OCI-LY7 (cell line): ENCODE results near the gene GCNT2.
"Not testable (repeated sequence)": the region's sequence is repeated elsewhere in the genome, so short reads cannot be mapped to it uniquely, and the experiment has no call there.

ENCODE experiments used
- EZH2phosphoT487 ChIP-seq: fragments of 200-600 bp; sonication (generic); IDR thresholded peaks from 2 replicates; pipeline ENCODE4 v1.6.1; 2018; ENCODE audit warnings: low read depth, borderline replicate concordance, mild to moderate bottlenecking, mixed run types, antibody characterized with exemption, low read length, moderate library complexity, mixed read lengths
- TF ChIP-seq, protein P1 (sequence below): fragments of 200-600 bp; sonication (generic); conservative IDR thresholded peaks from 2 replicates; pipeline ENCODE4 v1.5.1; 2014; ENCODE audit warnings: mild to moderate bottlenecking, antibody characterized with exemption, low read length, moderate library complexity, mixed read lengths

DNA sequence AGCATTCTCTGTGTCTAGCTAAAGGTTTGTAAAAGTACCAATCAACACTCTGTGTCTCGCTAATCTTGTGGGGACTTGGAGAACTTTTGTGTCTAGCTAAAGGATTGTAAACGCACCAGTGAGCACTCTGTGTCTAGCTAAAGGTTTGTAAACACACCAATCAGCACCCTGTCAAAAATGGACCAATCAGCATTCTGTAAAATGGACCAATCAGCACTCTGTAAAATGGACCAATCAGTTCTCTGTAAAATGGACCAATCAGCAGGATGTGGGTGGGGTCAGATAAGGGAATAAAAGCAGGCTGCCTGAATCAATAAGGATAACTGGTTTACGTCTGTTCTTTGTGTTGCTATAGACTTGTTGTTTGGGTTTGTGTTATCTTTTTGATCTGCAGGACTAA is 29.2 kb upstream of the GCNT2 start:
- TF ChIP-seq, protein P1, sequence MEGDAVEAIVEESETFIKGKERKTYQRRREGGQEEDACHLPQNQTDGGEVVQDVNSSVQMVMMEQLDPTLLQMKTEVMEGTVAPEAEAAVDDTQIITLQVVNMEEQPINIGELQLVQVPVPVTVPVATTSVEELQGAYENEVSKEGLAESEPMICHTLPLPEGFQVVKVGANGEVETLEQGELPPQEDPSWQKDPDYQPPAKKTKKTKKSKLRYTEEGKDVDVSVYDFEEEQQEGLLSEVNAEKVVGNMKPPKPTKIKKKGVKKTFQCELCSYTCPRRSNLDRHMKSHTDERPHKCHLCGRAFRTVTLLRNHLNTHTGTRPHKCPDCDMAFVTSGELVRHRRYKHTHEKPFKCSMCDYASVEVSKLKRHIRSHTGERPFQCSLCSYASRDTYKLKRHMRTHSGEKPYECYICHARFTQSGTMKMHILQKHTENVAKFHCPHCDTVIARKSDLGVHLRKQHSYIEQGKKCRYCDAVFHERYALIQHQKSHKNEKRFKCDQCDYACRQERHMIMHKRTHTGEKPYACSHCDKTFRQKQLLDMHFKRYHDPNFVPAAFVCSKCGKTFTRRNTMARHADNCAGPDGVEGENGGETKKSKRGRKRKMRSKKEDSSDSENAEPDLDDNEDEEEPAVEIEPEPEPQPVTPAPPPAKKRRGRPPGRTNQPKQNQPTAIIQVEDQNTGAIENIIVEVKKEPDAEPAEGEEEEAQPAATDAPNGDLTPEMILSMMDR: not testable (repeated sequence)
- TF ChIP-seq EZH2phosphoT487: not testable (repeated sequence)
